ENCODE data around the gene CDK8. TPM values are rescaled to one million over a fixed set of nuclear protein-coding genes. Genes with fewer than 3 reads are reported as not detected.

Gene CDK8
- total RNA-seq, 1 donor from 2014 or later, result 25.3 TPM

GRCh38 chr13:26219726-26220125 is 34.2 kb upstream of the CDK8 start:
- no peaks in the 10 kb centered on the region for H3K27me3 Mint-ChIP-seq (ENCODE audit: low read depth)
- H3K36me3 Mint-ChIP-seq, result peaks cover 18% of the 10 kb centered on the region
- no peak for DNase-seq (ENCODE audit: low spot score in 2 of 2, unreplicated experiment in 2 of 2)
- H3K4me1 Mint-ChIP-seq, result peaks cover 28% of the 10 kb centered on the region
- TF ChIP-seq CTCF (IDR thresholded peaks at IDR 0.05; ENCODE audit: unreplicated experiment), result no peak
- H3K4me3 Mint-ChIP-seq, result peak overlapping the region; percentile 100
- H3K27ac Mint-ChIP-seq, result no peak overlapping the region
- no peaks in the 10 kb centered on the region for H3K9me3 Mint-ChIP-seq

GRCh38 chr13:26220575-26220974 is 33.4 kb upstream of the CDK8 start:
- no peak for TF ChIP-seq CTCF (IDR thresholded peaks at IDR 0.05; ENCODE audit: unreplicated experiment)
- Mint-ChIP-seq H3K4me3 (peak overlapping the region; percentile 100), H3K36me3 (peaks cover 11% of the 10 kb centered on the region), H3K27me3 (ENCODE audit: low read depth) (no peaks in the 10 kb centered on the region), H3K27ac (no peak overlapping the region), H3K9me3 (no peaks in the 10 kb centered on the region), H3K4me1 (peaks cover 28% of the 10 kb centered on the region)
- no peak for DNase-seq (ENCODE audit: low spot score in 2 of 2, unreplicated experiment in 2 of 2)

GRCh38 chr13:26221399-26221720 is 32.6 kb upstream of the CDK8 start:
- H3K4me1 Mint-ChIP-seq, result peaks cover 28% of the 10 kb centered on the region
- peaks cover 11% of the 10 kb centered on the region for H3K36me3 Mint-ChIP-seq
- H3K27me3 Mint-ChIP-seq (ENCODE audit: low read depth), result no peaks in the 10 kb centered on the region
- H3K27ac Mint-ChIP-seq, result peak overlapping the region; percentile 100
- no peak for TF ChIP-seq CTCF (IDR thresholded peaks at IDR 0.05; ENCODE audit: unreplicated experiment)
- no peak for DNase-seq (ENCODE audit: low spot score in 2 of 2, unreplicated experiment in 2 of 2)
- H3K4me3 Mint-ChIP-seq, result peak overlapping the region; percentile 100
- no peaks in the 10 kb centered on the region for H3K9me3 Mint-ChIP-seq

GRCh38 chr13:26221721-26222519 is 32.0 kb upstream of the CDK8 start, which contains the start of gene RNF6:
Gene RNF6 (minus strand): TSS chr13:26222314. CDS start chr13:26219649, 2,665 bp downstream.
- Mint-ChIP-seq H3K4me3 (peak within 1 kb of the TSS; percentile 100), H3K9me3 (no peaks in the 10 kb centered on the region), H3K27ac (peak within 1 kb of the TSS; percentile 100), H3K36me3 (peaks cover 10% of the 10 kb centered on the region), H3K4me1 (peaks cover 28% of the 10 kb centered on the region), H3K27me3 (ENCODE audit: low read depth) (no peaks in the 10 kb centered on the region)
- TF ChIP-seq CTCF (IDR thresholded peaks at IDR 0.05; ENCODE audit: unreplicated experiment), result no peak
- peak; percentile 88 to 91 for DNase-seq (ENCODE audit: low spot score in 2 of 2, unreplicated experiment in 2 of 2)

GRCh38 chr13:26222520-26223046 is 31.3 kb upstream of the CDK8 start:
- peak in 1 of 2 experiments; percentile 40 for DNase-seq (ENCODE audit: low spot score in 2 of 2, unreplicated experiment in 2 of 2)
- Mint-ChIP-seq H3K4me3 (peak overlapping the region; percentile 100), H3K4me1 (peaks cover 28% of the 10 kb centered on the region), H3K36me3 (peaks cover 4% of the 10 kb centered on the region), H3K27ac (peak overlapping the region; percentile 100), H3K27me3 (ENCODE audit: low read depth) (no peaks in the 10 kb centered on the region), H3K9me3 (no peaks in the 10 kb centered on the region)
- no peak for TF ChIP-seq CTCF (IDR thresholded peaks at IDR 0.05; ENCODE audit: unreplicated experiment)
